Stomach (tissue), 9 donors: Measurements from ENCODE around the gene KCNJ9. TPM values are rescaled to one million over a fixed set of nuclear protein-coding genes. Genes with fewer than 3 reads are reported as not detected.
"Not testable (repeated sequence)": the region's sequence is repeated elsewhere in the genome, so short reads cannot be mapped to it uniquely, and the experiment has no call there.

Experiments used
- DNase-seq, 2 donors: peaks; one replicate each; pipeline versions ENCODE4 v3.0.0 to v3.0.0-alpha.2; 2013 to 2019
- H3K27ac ChIP-seq, 5 donors: fragments of 200-600 bp in 4 of 5; sonication (generic) in 4 of 5; one replicate each; pipeline ENCODE4 v1.5.1; 2013 to 2019; ENCODE audit warnings: mild to moderate bottlenecking in 1 of 5, moderate library complexity in 1 of 5
- H3K27me3 ChIP-seq, 3 donors: fragments of 200-600 bp; sonication (generic); one replicate each; pipeline ENCODE4 v1.5.1; 2017 to 2019; ENCODE audit warnings: mixed run types in 1 of 3
- H3K36me3 ChIP-seq, 4 donors: fragments of 200-600 bp; sonication (generic); 1 replicate in 3 of 4; 2 replicates in 1 of 4; pipeline ENCODE4 v1.5.1; 2016 to 2019
- H3K4me1 ChIP-seq, 4 donors: fragments of 200-600 bp; sonication (generic); one replicate each; pipeline ENCODE4 v1.5.1; 2016 to 2019
- H3K4me3 ChIP-seq, 4 donors: fragments of 200-600 bp; sonication (generic) in 3 of 4; one replicate each; pipeline ENCODE4 v1.5.1; 2016 to 2019; ENCODE audit warnings: mild to moderate bottlenecking in 1 of 4
- H3K9me3 ChIP-seq, 4 donors: fragments of 200-600 bp; sonication (generic); one replicate each; pipeline ENCODE4 v1.5.1; 2016 to 2019
- CTCF ChIP-seq, 7 experiments: fragments of 450-650 bp in 4 of 7; fragments of 200-600 bp in 3 of 7; sonication (generic) in 3 of 7; IDR thresholded peaks; one replicate each; pipeline ENCODE4 v1.5.1; 2016 to 2019; ENCODE audit warnings: antibody characterized with exemption in 7 of 7, control low read depth in 2 of 7, mild to moderate bottlenecking in 1 of 7
- EP300 ChIP-seq: sonication (generic); formaldehyde crosslinking; IDR thresholded peaks from one replicate; pipeline ENCODE4 v1.6.1; 2017; ENCODE audit warnings: antibody characterized with exemption
- POLR2A ChIP-seq, 4 donors: fragments of 450-650 bp; IDR thresholded peaks; one replicate each; pipeline ENCODE4 v1.6.1; 2016; ENCODE audit warnings: antibody characterized with exemption in 4 of 4, control low read depth in 2 of 4, mild to moderate bottlenecking in 1 of 4, moderate library complexity in 1 of 4
- POLR2AphosphoS5 ChIP-seq, 3 donors: sonication (generic); formaldehyde crosslinking; IDR thresholded peaks; one replicate each; pipeline ENCODE4 v1.6.1; 2016; ENCODE audit warnings: antibody characterized with exemption in 3 of 3
- WGBS, 5 donors: extraction: QIAGEN DNeasy Blood & Tissue Kit in 3 of 5; methylation state at CpG; one replicate each; pipeline versions ENCODE4 v1.1.5 to v1.1.7; 2013 to 2018; 5-methylcytosine and 5-hydroxymethylcytosine counted together
- intact Hi-C: fragments of 100-400 bp; cut with DNase I; formaldehyde crosslinking; loops from one replicate; pipeline ENCODE4 v1.15.1; 2023; ENCODE audit warnings: low total_unique reads
- polyA plus RNA-seq, 3 donors: library from polyadenylated mRNA; stranded (reverse); fragments of 200-250 nt; gene quantifications; one replicate each; pipeline ENCODE4 v1.2.3, GENCODE V29; 2013
- total RNA-seq, 5 donors: library from RNA; depleted of rRNA; stranded (reverse); fragments of >200 nt; gene quantifications; one replicate each; pipeline versions ENCODE4 v1.1.0 to v1.2.3, GENCODE V29; 2014 to 2016
- donor health status: healthy with polysubstance abuse.
- donor health status: Bipolar disorder and iron deficiency.
- donor health status: healthy.

Gene KCNJ9
- total and polyA plus RNA-seq, 8 donors: 0.03 to 0.87 (median 0.06) TPM; not detected in 5

GRCh38 chr1:160049101-160049500 lies 32.2 kb upstream of the KCNJ9 start:
- Histone ChIP-seq H3K36me3 (no peaks in the 10 kb centered on the region), H3K9me3 (no peaks in the 10 kb centered on the region), H3K4me1 (peaks cover 6 to 15% (median 11%) of the 10 kb centered on the region in 4 donors), H3K27me3 (peaks cover 0 to 27% (median 0%) of the 10 kb centered on the region in 3 donors), H3K4me3 (no peak overlapping the region), H3K27ac (no peak overlapping the region)
- intact Hi-C loops: loop anchor here (5.0 kb wide), 1 partner anchor 33 kb away; the partner anchor contains the start of gene KCNJ9
- 69 to 80% (median 75%) methylated on average over 3 of the region's 3 CpGs for WGBS, 5 donors
- TF ChIP-seq EP300: no peak
- no peak for DNase-seq

GRCh38 chr1:160050182-160050581 lies 31.2 kb upstream of the KCNJ9 start:
- DNase-seq, H3K36me3 ChIP-seq, H3K4me3 ChIP-seq, intact Hi-C loops, H3K9me3 ChIP-seq, H3K27ac ChIP-seq: not testable (repeated sequence)
- WGBS, 5 donors: 64 to 76% (median 70%) methylated on average over 2 of the region's 2 CpGs
- Histone ChIP-seq H3K4me1 (peaks cover 6 to 15% (median 11%) of the 10 kb centered on the region in 4 donors), H3K27me3 (peaks cover 0 to 38% (median 0%) of the 10 kb centered on the region in 3 donors)

GRCh38 chr1:160050619-160051018 lies 30.7 kb upstream of the KCNJ9 start:
- intact Hi-C loops: no loop called here
- Histone ChIP-seq H3K36me3 (no peaks in the 10 kb centered on the region), H3K27ac (no peak overlapping the region), H3K4me1 (peaks cover 6 to 15% (median 11%) of the 10 kb centered on the region in 4 donors), H3K4me3 (no peak overlapping the region), H3K27me3 (peaks cover 0 to 42% (median 0%) of the 10 kb centered on the region in 3 donors), H3K9me3 (no peaks in the 10 kb centered on the region)
- no peak for DNase-seq
- WGBS, 5 donors: 71 to 94% (median 79%) methylated on average over 1 of the region's 1 CpG
- TF ChIP-seq POLR2AphosphoS5 (IDR thresholded peaks at IDR 0.05) (no peak), POLR2A (IDR thresholded peaks at IDR 0.05) (no peak), EP300 (no peak), CTCF (IDR thresholded peaks at IDR 0.05) (no peak)

GRCh38 chr1:160052936-160053335 lies 28.4 kb upstream of the KCNJ9 start:
- no peak for TF ChIP-seq EP300
- no peak for TF ChIP-seq POLR2A (IDR thresholded peaks at IDR 0.05)
- no peak for TF ChIP-seq CTCF (IDR thresholded peaks at IDR 0.05)
- no peak for TF ChIP-seq POLR2AphosphoS5 (IDR thresholded peaks at IDR 0.05)
- Histone ChIP-seq H3K4me3 (no peak overlapping the region), H3K9me3 (no peaks in the 10 kb centered on the region), H3K4me1 (no peaks in the 10 kb centered on the region), H3K36me3 (no peaks in the 10 kb centered on the region), H3K27ac (no peak overlapping the region), H3K27me3 (peaks cover 0 to 61% (median 0%) of the 10 kb centered on the region in 3 donors)
- 57 to 69% (median 66%) methylated on average over 6 of the region's 6 CpGs for WGBS, 5 donors
- intact Hi-C loops: no loop called here
- DNase-seq: no peak

GRCh38 chr1:160053548-160054365 lies 27.6 kb upstream of the KCNJ9 start:
- H3K9me3 ChIP-seq: no peaks in the 10 kb centered on the region
- no peak overlapping the region for H3K27ac ChIP-seq
- intact Hi-C loops: no loop called here
- no peaks in the 10 kb centered on the region for H3K36me3 ChIP-seq
- no peaks in the 10 kb centered on the region for H3K4me1 ChIP-seq
- TF ChIP-seq POLR2A (IDR thresholded peaks at IDR 0.05) (no peak), EP300 (no peak), CTCF (IDR thresholded peaks at IDR 0.05) (no peak), POLR2AphosphoS5 (IDR thresholded peaks at IDR 0.05) (no peak)
- H3K27me3 ChIP-seq: peaks cover 0 to 67% (median 0%) of the 10 kb centered on the region in 3 donors
- WGBS, 5 donors: 50 to 65% (median 57%) methylated on average over 7 of the region's 7 CpGs
- no peak for DNase-seq
- H3K4me3 ChIP-seq: no peak overlapping the region
